Measurements from ENCODE around the gene CTNNA1.

The CTNNA1 gene

DNA sequence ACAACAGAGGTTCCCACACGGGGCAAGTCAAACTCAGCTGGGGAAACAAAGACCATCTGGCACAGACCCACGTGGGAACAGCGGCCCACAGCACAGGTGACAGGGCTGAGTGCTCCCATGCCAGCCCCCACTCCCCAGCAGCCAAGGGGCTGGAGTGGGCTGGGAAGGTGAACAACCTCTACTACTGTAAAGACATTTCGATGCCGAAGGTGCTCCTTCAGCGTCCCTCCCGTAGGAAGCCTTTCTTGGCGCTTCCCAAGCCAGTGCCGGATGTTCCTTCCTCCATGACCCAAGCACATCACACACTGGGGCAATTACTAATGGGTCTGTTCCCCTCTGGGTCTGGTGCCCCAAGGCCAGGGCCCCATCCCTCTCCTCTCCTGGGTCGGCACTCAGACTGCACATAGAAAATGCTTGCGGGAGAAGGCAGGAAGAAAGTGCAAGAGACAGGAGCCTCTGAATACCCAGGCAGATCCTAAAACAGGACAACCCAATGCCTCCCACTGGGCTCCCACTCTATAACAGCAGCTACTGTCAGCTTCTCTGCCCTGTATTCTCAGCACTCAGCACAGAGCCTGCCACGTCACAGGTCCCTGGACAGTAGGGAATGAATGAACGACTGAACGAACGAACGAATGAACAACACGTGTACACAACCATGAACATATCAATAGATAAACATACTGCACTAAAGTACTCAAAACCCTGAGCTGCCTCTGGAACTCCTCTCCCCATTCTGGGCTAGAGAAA lies 198.9 kb downstream of the CTNNA1 start:
- DNase-seq: no peak

DNA sequence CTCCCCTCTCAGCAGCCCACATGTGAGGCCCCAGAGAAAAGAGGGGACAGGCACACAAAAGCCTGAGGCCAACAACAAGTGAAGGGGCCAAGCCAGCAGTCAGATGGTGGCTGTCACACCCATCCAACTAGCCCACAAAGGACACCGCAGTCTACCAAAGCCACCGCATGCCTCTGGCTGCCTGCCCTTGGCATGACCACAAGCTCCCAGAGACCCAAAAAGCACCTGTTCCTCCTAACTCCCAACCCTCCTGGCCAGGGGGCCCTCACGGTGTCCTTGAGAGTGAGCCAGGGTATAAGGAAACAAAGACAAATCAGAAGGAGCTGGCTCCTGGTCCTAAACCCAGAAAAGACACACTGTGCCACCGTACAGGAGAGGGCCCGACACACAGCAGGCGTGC lies 199.7 kb downstream of the CTNNA1 start:
- DNase-seq: no peak

DNA sequence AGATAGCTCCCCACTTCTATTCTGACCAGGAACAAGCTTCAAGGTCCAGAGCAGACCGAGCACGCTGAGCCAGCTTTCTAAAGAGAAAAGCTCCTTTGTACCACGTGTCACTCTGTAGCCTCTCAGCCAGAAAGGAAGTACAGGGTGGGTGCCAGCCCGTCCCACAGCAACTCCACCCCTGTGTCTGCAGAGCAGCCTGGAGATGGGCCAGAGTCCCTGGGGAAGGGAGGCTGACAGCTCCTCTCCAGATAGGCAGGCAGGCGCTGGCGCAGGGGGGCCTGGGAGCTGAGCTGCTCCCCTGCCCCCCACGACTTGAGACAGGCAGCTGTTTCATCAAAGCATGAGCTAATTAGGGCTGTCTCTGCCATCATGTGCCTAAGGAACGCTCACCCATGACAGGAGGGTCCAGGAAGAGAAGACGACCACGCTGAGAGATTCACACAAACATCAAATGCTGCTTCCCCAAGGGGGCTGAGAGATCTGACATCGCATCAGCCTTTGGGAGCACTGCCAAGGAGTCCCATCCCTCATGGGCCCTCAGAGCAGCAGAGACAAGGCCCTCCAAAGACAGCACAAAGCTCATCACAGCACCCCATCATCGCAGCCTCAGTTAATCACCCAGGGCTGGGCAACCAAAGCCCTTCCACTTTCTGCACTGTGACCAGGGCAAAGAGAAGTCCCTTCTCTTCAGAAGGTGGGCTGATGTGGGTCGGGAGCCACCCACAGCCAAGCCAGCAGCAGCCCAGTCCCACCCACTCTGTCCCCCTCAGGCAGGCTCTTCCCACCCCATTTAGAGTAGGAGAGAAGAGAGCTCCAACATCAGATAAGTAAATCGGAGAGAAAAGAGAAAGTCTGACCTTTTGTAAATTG lies 200.4 kb downstream of the CTNNA1 start:
- peak; percentile 68 for DNase-seq

DNA sequence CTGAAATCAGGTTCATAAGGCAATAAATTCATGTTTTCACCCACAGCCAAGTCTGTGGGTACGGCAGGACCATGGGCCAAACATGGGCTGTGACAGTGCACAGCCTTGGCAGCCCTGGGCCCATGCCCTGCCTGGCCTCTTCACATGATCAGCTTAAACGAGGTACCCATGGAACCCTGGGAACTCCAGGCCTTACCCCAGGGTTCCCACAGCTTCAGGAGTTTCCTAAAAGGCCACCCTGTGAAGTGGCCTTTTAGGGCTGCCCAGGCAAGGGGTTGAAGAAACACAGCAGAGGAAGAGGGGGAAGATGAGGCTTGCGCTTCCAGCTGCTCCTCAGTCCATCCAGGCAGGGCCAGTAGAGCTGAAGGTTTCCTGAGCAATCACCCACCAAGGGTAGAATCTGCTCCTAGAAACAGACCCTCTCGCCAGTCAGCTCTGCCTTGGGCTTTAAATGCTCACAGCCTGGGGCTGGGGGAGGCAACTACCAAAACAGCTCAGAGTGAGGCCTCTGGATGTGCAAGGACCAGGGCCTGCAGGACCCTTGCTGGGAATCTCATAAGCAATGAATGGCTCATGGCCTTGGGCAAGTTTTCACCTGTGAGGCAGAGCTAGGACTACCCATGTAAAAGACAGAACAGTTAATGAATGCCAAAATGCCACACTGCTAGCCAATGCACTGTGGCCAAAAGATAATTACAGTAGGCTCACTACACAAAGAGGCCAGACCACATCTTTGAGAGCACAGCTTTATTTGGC lies 201.2 kb downstream of the CTNNA1 start:
- DNase-seq: no peak

DNA sequence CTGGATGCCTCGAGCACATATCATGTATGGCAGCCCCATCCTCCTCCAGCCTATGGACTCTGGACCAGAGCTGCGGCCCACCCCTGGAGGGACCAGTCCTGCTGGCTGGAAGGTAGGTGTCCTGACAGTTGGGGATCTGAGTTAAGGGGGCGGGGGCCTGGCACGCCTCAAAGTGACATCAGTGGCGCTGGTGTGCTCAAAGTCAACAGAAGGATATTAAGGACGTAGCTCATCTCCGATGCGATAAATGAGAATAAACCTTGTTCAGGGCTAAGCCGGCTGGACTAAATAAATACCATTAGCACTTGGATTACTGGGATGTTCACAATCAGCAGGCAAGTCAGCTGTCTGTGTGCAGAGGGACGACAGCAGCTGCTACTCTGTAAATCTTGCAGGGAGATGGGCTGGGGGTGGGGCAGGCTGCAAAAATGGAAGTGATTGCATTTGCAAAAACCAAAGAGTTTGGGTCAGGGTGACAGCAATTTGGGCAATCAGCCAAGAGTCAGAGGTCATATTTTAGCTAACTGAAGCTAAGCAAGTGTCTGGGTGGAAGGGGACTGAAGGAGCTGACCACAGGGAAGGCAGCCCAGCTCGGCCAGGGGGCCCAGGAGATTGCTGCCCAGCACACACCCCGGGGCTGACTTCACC lies 201.9 kb downstream of the CTNNA1 start:
- DNase-seq: no peak

DNA sequence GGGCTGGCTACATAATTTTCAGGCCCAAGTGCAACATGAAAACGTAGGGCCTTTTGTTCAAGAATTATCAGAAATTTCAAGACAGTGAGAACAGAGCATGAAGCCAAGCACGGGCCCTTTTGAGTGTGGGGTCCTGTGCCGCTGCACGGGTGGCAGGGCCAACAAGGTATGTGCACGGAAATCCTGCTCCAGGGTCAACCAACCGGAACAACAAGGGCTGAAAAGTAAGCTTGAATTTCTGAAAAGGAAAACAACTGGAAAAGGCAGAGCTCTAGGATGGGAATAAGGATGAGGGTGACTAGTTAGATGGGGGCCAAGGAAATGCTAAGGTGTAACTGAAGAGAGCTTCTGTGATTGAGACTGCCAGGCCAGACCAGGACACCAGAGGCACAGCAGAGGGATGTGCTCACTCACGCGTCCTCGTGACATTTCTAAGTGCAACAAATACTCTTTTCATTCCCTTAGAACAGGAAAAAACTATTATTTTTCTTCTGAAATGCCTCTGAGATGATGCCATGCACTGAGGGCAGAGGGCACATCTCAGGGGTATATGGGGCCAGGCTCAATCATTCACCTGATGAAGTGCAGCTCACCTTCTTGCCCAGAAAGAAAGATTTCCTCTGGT lies 202.6 kb downstream of the CTNNA1 start:
- DNase-seq: no peak

DNA sequence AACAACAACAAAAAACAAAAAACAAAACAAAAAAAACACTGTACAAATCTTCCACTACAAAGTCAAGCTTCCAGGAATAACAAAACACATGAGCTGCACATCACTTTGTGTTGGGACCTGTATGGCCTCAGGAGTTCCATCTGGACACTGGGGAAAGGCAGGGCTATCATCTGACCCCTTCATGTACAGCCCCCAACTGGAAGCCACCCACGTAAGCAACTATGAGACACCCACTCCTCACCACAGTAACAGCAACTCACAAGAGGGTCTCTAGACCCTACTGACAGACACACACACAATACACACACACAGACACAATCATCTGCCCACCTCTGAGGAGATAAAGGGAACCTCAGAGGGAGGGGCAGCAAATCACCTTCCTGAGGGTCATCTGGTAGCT lies 203.6 kb downstream of the CTNNA1 start:
- no peak for DNase-seq

DNA sequence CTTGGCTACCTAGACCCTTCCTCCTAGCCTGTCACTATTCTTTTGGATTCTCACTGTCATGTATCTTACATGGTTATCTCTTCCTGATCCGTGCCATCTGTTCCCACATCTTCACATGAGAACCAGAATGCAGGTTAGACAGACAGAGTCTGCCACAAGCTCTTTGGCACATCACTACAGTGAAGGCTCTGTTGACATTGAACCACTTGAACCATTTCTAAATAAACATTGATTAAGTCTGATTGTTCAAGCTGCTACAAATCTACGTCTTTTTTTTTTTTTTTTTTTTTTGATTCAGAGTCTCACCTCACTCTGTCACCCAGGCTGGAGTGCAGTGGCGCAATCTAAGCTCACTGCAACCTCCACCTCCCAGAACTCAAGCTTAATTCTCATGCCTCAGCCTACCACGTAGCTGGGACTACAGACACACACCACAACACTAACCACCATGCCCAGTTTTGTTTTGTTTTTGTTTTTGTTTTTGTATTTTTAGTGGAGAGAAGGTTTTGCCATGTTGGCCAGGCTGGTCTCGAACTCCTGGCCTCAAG lies 207.0 kb downstream of the CTNNA1 start:
- DNase-seq: no peak

DNA sequence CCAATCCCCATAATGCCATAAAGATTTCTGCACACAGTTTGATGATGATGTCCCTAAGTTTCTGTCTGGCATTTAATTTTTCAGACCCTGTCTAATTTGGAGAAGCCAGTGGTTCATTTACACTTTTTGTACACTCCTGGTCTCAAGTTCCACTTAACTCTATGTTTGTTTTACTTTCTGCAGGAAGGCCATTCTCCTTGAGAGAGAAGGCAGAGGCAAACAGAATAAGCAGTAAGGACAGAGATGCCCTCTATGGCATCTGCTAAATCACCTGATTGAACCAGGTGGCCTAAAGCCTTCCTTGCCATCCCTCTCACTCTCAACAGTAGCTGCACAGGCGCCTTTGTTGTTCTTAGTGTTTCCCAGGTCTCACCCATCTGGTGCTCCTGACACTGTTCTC lies 208.0 kb downstream of the CTNNA1 start:
- no peak for DNase-seq

DNA sequence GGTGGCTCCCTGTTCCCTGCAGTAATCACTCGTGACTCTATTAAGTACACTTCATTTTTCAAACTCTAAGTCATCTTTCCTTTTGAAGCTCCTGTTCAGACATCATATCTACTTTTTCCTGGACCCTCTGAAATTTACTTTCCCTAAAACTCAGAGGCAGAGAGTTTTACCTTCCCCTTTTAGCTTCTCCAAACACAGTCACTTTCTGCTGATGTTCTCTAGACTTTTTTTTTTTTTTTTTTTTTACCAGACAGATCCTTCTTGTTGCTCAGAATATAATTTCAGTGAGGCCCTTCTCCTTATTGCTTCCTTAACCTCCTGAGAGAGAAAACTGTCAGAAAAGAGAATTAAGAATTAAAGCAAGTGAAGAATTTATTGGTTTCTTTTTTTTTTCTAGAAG lies 208.5 kb downstream of the CTNNA1 start:
- DNase-seq: no peak

DNA sequence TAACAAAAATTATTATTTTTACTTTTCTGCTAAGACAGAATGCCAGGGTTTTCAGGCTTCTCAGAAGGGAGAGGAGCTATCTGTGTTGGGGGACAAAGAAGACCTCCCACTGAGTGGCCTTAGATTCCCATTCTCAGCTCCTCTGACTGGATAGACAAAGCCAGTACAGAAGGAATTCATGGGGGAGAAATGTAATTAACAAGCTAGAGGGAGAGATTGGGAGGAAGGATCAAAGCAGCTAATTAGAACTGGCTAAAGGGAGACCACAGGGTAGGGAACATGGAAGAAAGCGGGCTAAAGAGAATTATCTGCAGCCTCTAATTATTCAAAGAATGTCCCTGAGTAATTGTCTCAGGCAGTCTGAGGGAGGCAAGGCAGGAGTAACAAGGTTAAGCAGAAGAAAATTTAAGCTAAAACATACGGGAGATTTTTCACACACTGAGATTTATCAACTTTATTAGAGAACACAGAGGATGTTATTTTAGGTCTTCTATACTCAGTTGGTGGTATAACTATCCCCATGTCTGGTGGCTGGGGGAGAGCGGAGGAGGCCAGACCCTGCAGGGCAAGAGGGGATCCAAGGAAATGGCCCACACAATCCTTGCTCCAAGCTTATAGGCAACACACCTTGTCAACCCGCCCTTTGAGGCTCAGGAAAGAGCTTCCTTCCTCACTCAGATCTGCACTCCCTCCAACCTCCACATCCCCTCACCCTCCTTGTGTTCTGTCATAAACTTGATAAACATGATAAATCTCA lies 209.6 kb downstream of the CTNNA1 start:
- DNase-seq: peak; percentile 38

DNA sequence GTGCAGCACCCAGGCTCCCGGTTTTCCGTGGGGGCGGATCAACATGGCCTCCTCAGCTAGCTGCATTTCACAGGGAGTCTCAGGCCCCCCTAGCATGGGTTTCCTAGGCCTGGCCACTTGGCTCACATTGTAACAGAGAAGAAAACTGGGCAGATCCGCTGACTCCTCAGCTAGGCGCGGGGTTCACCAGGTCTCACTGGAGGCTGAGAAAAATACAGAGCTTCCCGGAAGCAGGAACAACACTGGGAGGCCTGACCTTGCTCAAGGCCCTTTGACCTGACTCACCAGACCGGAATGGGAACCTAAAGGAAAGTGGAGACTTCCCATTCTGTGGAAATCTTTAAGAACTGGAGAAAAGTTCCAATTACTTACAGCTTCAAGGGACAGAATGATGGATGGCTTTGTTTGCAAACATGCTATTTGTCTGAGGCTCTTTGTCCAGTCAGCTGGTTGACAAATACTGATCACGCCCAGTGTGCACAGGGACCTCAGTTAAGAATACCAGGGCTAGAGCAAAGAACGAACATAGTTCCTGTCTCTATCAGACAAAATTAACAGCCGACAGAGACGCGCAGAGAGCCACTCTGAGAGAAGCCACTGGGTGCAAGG lies 210.6 kb downstream of the CTNNA1 start:
- no peak for DNase-seq

DNA sequence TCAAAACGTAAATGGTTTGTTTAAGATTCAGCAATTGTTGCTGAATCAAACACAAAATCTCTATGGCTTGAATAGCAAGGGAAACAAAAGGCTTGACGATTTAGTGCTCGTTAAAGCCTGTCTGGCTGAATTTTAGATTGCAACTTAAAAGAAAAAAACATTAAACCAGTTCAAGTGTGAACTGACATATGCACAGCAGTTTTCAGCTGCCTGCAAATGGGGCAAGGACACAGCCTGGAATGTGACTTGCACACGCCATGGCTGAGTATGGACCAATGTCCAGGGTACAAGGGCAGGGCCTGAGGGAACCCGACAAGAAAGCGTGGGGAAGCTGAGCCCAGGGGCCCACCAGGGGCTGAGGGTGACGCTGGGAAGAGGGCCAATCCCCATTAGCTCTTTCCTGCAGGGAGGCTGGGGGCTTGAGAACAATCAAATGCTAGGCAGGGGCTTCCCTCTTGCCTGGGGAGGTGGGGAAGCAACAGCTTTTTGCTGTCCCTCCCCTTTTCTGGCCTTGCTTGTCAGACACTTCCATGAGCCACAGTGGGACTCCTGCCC lies 211.5 kb downstream of the CTNNA1 start:
- DNase-seq: no peak

DNA sequence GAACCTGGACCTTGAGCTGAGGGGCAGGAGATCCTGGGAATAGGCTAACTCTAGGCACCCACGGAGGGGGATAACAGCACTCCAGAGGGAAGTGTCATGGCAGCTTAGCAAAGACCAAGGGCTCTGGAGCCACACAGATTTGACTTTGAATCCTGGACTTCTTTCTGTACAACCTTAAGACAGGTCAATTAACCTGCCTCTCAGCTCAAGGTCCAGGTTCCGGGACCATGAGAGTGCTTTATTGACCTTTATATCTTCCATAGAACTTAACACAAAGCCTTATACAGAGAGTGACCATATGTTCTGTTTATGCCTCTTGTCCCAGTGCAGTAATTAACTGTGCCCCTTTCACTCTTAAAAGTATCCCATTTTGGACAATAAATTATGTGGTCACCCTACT lies 212.4 kb downstream of the CTNNA1 start:
- DNase-seq: no peak

DNA sequence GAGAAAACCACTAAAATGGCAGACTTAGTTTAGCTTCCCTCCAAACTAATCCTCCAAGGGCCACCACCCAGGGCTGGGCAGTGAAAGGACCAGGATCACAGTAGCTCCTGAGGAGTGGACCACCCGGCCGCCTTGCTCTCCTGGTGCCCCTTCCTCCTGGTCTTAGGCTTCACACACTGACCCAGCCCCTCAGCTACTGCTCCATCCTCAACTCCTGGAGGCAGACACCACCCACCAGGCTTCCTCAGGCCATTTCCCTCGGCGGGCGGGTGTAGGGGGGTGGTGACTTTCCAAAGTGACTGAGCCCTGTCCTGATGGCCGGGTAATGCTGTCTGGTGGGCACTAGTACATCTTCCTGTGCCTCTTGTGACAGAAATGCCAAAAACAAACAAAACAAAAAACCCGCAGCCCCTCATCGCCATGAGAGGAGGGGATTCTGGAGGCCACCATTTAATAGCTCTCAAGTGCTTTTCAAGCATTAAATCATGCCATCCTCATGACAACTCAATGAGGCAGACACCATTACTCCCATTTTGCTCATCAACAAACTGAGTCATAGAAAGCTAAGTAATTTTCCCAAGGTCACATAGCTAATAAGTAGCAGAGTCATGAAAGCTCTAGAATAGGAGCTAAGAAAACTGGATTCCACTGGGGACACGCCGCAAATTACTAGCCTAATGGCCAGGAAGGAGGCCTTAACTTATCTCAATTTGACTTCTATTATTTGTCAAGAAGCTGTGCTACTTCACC lies 213.2 kb downstream of the CTNNA1 start:
- no peak for DNase-seq

DNA sequence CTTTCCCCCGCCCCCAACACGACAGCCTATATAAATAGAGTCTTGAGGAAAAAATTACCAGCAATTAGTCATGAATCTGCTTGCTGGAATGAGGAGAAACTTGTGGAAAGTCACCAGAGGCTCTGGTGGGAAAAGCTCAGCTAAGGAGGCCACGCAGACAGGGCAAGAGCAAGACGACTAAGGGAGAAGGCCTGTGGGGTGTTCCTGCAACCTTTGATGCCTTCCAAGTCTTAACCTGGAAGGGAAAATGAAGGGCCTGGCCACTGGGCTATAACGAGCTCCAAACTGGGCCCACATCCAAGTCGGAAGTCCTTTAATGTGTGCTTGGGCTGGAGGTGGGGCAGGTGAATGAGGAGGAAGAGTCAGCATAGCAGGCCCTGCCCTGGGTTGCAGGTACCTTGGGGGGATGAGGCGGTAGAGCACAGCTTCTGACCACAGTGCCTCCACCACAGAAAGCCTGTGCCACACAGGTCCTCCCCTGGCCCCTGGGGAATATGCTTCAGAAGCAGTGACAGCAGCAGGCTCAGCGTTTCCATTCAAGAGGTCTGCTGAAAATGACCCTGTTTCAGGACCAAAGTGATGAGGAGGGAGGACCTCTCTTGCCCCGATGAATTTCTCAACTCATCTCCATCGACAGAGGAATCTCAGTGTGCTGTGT lies 214.7 kb downstream of the CTNNA1 start:
- DNase-seq: peak; percentile 65

DNA sequence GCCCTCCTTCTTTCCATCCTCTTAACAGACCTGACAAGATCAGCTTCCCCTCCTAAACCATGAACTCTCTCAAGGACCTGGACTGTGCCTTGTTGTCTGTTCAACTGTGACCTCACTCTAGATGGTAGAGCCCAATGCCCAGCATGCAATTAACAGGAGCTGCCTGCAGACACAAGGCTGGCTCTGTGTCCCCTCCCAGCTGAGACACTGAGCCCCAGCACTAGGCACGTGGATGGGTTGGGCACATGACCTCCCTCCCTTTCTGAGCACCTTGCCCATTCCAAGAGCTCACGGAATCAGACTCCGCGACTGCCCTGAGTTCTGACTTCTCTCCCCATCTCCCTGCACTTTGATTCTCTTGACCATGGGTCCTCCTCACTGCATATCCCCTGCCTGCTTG lies 215.4 kb downstream of the CTNNA1 start:
- no peak for DNase-seq

DNA sequence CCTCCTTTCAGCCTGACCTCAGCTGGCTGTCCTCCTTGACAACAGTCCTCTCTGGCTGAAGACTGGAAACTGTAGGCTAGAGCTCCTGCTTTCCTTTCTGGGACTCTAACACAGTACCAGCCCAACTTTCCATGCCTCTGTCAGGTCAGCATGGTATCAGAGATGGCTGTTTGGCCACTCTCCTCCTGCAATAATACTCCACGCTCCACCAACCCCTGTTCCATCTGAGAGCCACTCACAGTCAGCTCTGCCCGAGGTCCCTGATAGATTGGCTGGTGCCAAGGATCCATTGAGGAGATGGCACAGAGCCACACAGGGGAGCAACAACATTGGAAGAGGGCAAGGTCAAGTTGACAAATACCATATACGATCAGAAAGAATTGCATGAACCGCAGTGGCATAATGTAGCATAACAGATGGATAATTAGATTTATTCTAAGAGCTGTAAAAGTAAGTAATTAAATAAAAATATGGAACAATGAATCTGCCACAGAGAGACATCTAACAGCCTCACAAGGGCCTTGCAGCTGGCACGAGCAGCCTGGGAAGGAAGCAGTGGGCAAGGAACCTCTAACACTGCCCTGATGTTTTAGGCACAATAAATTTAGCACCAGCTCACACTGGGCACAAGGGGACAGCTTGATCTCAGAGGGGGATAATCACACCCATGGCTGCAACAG lies 216.2 kb downstream of the CTNNA1 start:
- DNase-seq: no peak

DNA sequence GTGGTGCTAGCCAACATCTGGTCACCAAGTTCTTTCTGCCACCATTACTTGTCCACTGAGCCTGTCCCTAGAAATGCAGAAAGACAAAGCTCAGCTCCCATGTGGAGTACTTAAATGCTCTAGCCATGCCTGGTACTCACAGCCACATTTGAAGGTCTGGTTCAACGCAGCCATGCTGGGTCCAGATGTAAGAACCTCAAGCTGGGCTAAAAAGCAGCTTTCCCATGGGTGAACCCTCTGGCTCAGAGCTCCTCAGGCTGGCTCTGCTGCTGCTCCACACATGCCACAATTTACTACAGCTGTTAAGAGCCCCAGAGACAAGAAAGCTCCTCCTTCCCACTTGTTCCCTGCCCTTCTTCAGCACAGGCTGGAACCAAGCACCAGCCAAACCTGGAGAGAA lies 219.0 kb downstream of the CTNNA1 start:
- DNase-seq: no peak
